ENCODE data around the gene LAYN.

The LAYN gene

GRCh38 chr11:111531136-111531535 lies 9.4 kb upstream of the LAYN start:
- no peak for DNase-seq (ENCODE audit: low read depth)

DNA sequence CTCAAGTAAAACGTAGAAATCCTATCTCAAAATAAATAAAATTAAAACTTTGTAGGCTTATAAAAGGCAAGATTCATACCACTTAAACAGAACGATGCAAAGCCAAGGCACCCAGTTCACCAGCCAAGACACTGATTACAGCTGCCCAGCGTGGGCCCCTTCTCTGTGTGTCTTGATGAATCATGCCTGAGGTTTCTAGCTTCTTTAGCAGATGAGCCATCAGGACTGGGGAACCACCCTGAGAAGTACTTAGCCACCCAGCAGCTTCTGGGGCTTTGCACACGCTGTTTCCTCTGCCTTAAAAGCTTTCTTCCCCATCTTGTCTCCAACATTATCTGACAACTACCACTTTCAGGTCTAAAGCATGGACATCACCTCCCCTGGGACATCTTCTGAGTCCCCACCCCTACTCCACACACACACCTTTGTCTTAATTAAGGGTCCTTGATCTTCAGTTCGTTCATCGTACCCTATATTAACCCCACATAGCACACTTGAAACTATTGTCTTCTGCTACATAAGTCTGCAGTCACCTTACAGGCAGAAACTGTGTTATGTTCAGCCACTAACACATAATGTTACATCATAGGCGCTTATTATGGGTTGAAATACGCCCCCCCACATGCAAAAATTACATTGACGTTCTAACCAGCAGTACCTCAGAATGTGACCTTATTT lies 8.7 kb upstream of the LAYN start:
- DNase-seq (ENCODE audit: low read depth): peak; percentile 69

DNA sequence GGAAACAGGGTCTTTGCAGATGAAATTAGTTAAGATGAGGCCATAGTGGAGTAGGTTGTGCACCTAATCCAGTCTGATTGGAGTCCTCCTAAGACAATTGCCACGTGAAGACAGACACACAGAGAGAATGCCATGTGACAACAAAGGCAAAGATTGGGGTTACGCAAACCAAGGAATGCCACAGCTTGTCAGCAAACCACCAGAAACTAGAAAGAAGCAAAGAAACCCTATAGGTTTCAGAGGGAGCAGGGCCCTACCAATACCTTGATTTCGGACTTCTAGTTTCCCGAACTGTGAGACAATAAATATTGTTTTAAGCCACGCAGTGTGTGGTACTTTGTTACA lies 8.2 kb upstream of the LAYN start:
- no peak for DNase-seq (ENCODE audit: low read depth)

DNA sequence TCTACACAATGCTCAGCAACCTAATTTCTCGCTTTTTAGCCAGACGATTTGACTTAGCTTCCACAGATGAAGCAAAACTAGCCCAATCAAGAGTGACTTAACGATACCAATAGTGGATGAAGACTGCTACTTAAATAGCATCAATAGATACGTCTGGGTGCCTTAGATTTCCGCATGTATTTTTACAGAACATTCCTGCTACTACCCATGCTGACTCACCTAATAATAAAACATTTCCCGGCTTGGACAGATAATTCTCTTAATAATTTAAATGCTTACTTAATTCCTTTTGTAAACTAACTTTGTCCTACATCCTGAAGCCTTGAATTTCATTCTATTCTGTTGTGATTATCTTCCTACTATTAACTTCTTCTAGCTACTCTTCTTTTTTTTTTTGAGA lies 5.2 kb upstream of the LAYN start:
- no peak for DNase-seq (ENCODE audit: low read depth)

GRCh38 chr11:111537336-111537860 lies 3.1 kb upstream of the LAYN start:
- DNase-seq (ENCODE audit: low read depth): no peak

DNA sequence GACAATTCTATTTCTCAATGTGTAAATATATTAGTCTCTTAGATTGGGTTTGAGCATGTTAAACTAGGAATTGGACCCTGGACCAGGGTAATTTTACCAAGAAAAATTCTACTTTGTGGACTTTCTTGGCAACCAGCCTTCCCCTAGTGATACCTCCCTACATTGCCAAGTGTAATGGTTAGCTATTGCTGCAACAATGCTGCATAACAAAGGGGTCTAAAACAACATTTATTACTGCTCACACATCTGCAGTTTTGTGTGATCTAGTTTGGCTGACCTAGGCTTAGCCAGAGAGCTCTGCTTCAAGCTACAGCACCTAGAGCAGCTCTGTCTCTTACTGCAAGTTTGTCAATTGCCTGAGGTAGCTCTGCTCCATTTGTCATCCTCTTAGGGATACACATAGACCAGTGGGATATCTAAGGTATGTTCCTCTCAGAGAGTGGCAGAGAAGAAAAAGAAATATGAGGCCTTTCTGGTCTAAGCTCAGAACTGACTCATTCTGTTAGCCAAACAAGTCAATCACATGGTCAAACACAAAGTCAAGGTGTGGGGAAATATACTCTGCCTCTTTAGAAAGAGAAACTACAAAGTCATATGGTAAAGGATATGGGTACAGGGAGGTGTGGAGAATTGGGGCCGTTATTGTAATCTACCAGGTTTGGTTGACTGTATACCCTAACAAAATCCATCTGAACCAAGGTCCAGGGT lies 2.0 kb upstream of the LAYN start:
- no peak for DNase-seq (ENCODE audit: low read depth)

- no peak for DNase-seq (ENCODE audit: low read depth)
Measured at GRCh38 chr11:111539426-111540113, 950 bp upstream of the LAYN start.

- no peak for DNase-seq (ENCODE audit: low read depth)
Measured at GRCh38 chr11:111540937-111541253, 375 bp downstream of the LAYN start.

DNA sequence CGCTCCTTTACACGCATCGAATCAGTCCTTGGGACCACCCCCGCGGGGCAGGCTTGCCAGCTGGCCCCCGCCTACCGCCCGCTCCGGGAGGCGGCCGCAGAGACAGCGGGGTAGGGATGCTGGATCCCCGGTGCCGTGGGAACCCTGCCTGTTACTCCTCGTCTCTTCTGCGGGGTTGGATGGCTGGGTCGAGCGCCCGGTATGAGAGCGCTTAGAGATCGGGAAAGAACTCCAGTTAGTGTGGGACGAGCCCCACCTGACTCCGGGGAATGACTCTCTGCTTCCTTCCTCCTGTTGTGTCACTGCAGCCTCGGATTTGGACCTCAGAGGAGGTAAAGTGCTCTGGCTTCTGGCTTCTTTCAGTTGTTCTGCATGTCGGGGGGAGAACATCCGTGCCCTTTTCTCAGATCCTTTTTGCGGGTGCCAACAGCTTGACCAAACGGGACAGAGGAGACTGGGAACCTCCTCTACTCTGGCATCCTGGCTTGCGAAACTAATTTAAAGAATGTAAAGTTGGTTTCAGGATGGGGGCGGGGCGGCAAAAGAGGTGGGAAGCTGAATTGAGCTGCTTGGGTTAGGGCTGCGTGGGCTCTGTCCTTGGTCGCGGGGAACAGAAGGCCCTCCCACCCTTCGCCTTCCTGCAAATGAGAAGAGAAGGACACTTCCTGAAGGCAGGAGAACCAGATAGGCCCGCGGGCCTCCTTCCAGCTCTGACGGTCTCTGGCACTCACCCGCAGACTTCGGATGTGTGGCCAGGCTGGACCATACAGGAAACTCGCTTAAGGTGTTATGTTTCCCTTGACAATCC lies 938 bp downstream of the LAYN start:
- peak; percentile 59 for DNase-seq (ENCODE audit: low read depth)

GRCh38 chr11:111542606-111543275 lies 2.2 kb downstream of the LAYN start:
- DNase-seq (ENCODE audit: low read depth): no peak

DNA sequence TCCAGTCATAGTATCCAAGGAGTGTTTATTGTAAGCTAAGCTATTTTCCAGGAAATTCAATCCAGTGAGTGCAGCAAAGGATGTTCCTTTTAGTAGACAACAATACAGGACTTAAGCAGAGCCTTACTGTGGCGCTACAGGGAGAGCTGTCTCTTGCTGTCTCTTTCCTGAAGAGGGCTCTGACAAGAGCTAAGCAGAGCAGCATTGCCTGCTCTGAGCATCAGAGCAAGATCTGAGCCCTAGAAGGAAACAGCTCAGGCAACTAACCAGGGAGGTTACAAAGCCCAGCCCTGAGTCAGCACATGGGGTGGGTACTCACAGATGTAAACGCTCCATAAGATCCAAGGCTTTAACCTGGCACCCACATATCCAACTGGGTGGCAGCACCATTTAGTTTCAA lies 8.0 kb downstream of the LAYN start:
- DNase-seq (ENCODE audit: low read depth): no peak

DNA sequence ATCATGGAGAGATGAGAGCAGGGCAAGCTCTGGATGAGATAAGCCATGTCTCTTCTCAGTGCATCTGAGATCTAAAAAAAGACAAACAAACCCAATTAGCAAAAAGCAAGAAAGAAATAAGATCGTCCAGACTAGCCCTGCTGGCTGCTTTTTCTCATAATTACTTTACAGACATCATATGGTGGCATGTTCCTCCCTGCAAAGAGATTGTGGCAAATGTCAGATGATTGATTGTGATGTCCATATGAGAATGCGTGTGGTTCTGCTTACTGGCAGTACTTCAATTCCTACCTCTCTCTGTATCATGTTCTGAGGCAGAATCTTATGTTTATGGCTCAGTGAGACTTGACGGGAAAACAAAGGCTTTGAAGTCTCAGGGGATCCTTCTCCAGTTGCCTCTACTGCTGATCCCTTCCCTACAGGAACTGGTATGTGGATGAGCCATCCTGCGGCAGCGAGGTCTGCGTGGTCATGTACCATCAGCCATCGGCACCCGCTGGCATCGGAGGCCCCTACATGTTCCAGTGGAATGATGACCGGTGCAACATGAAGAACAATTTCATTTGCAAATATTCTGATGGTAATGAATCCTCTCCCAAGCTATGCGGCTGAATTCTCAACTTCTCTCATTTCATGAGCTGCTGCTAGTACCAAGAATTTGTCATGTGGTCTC lies 8.8 kb downstream of the LAYN start:
- no peak for DNase-seq (ENCODE audit: low read depth)

DNA sequence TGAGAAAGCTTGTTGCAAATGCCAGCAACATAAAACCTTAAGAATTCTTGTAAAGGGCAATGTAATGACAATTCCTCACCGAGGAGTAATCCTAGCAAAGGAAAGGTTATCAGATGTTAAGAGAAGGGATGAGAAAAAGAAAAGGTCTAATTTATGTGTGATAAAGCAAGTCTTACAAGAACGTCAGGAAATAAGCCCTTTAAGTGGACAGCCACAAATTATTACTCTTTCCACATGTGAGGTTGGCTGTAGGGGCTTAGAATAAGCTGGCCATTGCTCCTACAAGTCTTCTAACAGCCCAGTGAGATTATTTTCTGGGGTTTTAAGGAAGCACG lies 9.3 kb downstream of the LAYN start:
- DNase-seq (ENCODE audit: low read depth): no peak

DNA sequence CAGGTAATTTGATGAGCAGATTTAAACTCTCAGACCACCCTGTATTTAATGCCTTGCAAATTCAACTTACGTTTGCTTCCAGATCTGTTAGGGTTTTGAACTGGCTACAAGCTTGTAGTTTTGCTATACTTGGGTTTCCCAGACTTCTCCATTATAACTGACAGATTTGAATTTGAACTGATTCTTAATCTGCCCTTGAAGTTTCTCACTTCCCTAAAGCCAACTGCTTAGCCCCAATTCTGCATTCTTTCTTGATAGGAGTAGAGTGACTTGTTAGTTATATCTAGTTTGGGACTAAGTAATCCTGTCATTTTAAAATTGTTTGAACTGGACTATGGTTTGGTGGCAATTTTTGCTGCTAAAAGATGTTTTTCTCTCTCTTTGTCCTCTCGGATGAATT lies 9.7 kb downstream of the LAYN start:
- no peak for DNase-seq (ENCODE audit: low read depth)

DNA sequence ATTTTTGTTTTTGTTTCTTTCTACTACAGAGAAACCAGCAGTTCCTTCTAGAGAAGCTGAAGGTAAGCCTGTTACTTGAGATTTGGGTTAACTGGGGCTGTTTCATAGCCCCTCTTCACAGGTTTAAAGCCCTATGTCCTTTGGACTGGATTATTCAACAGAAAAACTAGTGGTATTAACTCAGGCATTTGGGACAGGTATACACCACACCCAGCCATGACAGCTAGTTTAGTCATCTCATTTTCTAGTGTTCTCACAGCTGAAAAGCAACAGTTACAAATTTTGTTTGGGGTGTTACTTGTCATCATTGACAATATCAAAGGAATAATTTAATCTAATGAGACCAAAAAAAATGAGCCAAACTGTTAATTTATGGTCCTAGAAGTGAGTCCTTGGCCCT lies 14.0 kb downstream of the LAYN start:
- no peak for DNase-seq (ENCODE audit: low read depth)

DNA sequence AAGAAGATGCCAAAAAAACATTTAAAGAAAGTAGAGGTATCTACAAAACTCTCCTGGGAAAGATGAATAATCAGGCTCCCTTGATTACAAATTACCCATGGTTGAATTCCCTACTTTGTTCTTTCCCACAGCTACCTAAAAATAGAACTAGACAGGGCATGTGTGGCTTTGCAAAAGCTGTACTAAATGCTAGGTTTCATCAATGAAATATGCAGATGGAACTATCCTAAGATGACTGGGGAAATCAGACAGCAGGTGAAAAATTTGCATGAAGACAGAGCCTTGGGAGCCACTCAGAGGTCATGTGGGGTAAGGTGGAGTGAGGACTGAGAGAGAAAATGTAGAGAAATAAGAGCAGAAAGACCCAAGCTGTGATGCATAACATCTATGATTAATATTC lies 14.7 kb downstream of the LAYN start:
- DNase-seq (ENCODE audit: low read depth): peak; percentile 69

DNA sequence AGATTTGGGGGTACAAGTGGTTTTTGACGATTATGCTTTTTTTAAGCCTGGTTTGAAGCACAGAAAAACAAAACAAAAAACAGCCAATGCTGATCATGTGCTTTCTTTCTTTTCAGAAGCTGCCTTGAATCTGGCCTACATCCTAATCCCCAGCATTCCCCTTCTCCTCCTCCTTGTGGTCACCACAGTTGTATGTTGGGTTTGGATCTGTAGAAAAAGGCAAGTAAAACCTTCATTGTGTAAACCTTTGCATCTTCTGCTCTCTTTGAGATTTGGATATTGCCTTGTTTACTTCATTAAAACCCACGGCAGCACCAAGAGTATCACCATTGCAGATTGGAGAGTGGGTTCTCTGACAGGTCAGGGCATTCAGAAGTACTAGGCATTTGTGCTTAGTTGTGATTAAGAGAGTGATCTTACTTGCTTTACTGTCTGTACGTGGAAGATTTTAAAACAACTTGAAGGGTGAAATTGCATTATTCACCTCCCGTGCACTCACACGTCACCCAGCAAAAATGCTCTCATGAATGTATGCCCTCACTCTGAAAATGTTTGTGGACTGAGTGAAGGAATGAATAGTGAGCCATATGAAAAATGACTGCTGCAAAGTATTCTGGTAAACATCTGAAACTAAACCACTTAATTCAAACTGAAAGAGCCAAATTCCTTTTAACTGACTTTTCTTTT lies 17.0 kb downstream of the LAYN start:
- peak; percentile 99 for DNase-seq (ENCODE audit: low read depth)

- DNase-seq (ENCODE audit: low read depth): no peak
Measured at GRCh38 chr11:111559800-111560464, 19.4 kb downstream of the LAYN start.

GRCh38 chr11:111560800-111561199 lies 20.3 kb downstream of the LAYN start:
- DNase-seq (ENCODE audit: low read depth): no peak

DNA sequence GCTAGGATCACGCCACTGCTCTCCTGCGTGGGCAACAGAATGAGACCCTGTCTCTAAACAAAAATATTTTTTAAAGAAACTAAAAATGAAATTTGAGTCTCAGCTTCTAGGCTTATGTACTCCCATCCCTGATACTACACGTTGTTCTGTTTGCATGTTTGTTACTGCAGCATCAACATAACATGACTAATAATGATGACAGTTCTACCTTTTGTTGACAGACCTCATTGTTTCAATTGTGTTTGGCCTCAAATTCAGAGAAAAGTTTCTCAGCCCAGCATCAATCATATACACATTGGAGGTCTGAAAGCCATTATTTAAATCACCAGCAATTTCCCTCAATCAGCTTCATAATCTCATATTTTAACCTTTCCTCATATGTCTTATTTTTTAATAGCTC lies 20.8 kb downstream of the LAYN start:
- no peak for DNase-seq (ENCODE audit: low read depth)
